HG02571 (cell line): ENCODE data around the gene EXTL2.
"Not testable (repeated sequence)": the region's sequence is repeated elsewhere in the genome, so short reads cannot be mapped to it uniquely, and the experiment has no call there.

ENCODE experiments used
- ATAC-seq: cut with Tn5 transposase; IDR thresholded peaks from one replicate; pipeline ENCODE4 v1.9.1; 2021; ENCODE audit warnings: mild to moderate bottlenecking, moderate library complexity; ENCODE audit not compliant: unreplicated experiment

Gene EXTL2, protein sequence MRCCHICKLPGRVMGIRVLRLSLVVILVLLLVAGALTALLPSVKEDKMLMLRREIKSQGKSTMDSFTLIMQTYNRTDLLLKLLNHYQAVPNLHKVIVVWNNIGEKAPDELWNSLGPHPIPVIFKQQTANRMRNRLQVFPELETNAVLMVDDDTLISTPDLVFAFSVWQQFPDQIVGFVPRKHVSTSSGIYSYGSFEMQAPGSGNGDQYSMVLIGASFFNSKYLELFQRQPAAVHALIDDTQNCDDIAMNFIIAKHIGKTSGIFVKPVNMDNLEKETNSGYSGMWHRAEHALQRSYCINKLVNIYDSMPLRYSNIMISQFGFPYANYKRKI

DNA sequence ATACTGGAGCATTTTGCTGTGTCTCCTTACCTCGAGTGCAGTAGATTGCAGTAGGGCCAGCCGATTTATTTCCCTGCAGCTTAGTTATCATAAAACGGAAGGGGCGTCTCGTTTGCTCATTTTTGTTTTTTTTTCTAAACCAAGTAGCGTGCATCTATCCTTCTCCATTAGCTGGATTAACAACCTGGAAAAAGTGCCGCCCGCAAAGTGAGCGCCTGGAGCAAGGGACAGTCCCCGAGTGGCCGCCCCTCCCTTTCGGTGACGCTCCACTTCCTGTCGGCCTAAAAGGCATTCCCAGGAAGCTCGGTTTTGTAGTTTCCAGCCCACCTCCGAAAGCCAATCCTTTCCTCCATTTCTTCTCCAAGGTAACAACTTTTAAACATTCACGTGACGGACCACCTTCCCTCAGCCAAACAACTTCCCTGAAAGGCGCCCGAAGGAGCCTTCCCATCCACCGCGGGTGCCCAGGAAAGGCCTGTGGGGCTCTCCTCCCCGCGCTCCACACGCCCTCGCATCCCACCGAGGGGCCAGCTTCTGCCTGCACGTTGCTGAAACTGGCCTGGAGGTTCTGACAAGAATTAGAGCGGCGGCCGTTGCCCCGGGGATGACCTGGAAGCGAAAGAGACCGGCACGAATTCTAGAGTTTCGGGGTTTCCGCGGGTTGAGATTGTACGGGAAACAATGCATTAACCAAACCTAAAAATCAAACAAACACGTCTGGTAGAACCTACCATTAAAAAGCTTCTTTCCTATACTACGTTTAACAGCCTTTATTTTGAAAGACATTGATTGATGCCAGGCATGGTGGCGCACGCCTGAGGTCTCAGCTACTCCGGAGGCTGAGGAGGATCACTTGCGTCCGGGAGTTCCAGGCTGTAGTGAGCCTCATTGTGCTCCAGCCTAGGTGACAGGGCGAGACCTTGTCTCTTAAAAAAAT lies at the start of gene EXTL2:
Gene EXTL2 (minus strand): TSS at position 240 of the 937 bp plus-strand sequence. CDS start 6,085 bp downstream, outside the sequence.
- ATAC-seq = peak; percentile 33

DNA sequence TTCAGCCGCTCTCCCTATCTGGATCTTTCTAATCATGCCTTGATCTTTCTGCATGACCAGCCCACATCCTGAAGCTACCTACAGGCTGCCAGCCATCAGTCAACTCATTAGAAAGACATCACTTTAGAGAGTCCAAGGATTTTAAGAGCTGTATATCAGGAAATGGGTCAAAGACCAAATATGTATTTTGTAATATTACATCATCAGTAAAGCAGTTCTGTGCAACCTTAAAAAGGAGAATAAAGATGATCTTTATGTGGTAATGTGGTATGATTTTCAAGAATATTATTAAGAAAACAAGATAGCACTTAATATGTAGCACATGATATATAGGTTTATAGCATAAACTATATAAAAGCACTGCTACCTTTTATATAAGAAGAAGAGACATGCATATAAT lies 48.9 kb upstream of the EXTL2 start:
- no peak for ATAC-seq

DNA sequence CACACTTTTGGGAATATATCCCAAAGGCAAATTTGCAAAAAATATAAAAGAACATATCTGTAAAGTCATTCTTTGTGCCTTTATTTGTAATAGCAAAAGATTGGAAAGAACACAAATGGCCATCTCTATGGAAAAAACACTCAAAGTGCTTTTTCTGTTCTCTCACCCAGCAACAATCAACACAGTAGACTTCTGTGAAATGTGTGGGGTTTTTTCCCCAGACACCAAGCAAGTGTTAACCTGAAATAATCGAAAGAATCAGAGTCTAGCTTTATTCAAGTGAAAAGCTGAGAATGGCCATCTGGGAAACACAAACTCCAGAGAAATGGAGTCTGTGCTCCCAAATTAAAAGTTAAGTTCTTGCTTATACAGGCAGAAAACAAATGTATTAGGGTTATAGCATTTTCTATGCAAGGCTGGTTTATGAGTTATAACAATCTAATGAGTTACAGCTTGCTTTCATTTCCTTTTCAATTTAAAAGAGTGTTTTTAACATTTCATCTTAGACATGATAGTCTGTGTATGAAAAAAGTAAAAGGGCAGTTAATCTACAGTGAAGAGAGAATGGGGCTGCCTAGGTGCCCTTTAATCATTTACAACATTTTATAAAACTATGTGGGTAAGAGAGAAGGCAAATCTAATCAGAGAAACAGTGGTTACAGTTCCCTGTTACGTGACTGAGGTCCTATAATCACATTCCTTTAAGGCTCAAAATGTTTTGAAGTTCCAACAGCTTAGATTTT lies 47.8 kb upstream of the EXTL2 start:
- ATAC-seq = no peak

DNA sequence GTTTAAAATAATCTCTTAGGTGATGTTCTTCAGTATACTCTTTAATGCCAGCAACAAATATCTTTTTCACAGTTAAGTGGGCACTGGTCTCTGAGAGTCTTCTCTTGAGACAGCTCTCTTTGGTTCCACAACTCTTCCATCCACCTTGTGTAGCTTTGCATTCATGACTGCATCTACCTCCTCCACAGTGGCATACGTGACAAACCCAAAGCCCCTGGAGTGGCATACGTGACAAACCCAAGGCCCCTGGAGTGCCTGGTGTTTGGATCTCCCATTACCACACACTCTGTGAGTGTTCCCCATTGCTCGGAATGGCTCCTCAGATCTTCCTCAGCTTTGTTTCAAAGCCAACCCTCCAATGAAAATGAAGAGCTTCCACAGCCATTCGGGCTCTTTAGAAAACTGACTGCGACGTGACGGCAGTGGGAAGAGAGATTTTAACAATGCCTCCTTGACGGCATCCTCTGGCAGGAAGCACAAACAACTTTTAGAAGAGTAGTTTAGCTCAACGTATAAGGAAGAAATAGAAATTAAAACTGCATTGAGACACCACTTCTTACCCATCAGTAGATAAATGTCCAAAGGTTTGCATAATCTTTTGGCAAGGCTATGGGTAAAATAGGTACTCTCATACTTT lies 47.1 kb upstream of the EXTL2 start:
- no peak for ATAC-seq

DNA sequence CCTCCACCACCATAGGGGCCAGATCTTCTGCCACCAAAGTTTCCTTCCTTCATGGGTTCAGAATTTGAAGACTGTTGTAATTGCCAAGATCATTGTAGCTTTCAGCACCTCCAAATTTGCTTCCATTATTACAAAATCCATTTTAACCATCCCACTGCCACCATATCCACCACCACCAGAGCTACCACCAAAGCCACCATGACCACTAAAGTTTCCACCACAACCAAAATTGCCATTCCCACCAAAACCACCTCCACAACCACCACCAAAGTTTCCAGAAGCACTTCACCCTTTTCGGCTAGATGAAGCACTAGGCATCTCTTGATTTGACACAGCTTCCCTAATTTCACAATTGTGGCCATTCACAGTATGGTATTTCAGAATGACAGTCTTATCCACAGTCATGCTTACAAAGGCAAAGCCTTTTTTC lies 46.5 kb upstream of the EXTL2 start:
- no peak for ATAC-seq

DNA sequence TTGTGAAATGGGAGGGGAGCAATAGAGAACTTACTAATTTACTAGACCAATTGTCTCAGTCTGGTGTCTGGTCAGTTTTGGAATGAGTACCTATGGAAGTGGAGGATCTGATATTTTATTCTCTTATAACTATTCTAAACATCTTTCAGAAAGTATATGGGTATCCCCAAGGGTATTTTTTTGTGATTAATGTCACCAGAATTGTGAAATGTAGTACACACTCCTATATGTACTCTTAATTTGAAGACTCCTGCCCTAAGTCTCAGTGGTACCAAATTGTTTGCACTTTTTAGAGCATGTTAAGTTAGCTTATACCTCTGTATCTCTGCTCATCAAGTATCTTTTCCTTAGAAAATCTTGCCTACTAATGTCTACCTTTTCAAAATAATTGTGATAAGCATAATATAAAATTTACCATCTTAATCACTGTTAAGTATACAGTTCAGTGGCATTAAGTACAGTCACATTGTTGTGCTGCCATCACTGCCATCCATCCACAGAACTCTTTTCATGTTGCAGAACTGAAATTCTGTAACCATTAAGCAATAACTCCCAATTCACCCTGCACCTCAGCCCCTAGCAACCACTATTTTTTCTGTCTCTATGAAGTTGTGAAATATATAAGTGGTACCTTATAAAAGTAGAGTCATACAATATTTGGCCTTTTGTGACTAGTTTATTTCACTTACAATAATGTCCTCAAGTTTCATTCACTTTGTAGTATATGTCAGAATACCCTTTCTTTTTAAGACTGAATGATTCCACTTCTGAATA lies 41.7 kb upstream of the EXTL2 start:
- ATAC-seq = no peak

DNA sequence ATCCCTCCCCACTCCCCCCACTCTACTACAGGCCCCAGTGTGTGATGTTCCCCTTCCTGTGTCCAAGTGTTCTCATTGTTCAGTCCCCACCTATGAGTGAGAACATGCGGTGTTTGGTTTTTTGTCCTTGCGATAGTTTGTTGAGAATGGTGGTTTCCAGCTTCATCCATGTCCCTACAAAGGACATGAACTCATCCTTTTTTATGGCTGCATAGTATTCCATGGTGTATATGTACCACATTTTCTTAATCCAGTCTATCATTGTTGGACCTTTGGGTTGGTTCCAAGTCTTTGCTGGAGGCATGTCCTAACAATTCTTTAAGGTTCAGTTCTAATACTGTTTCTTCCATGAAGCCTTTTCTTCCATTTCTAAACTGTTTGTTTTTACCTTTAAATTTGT lies 38.9 kb upstream of the EXTL2 start:
- ATAC-seq = not testable (repeated sequence)

DNA sequence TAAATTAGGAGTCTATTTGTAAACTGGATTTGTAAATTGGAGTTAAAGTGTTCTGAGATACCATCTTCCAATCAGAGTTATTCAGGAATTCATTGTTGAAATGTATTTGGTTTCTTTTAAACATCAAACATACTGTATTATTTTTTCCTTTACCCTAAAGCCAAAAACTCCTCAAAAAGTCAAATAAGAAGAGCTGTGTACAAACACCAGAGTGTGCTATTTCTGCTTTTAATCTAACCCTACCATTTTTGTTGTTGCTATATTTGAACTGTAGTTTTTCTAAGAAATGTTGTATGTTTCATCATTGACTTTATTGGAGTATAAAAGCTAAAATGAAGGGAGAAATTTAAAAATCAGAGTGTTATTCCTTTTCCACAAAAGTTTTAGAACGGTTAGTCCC lies 37.1 kb upstream of the EXTL2 start:
- ATAC-seq = no peak

DNA sequence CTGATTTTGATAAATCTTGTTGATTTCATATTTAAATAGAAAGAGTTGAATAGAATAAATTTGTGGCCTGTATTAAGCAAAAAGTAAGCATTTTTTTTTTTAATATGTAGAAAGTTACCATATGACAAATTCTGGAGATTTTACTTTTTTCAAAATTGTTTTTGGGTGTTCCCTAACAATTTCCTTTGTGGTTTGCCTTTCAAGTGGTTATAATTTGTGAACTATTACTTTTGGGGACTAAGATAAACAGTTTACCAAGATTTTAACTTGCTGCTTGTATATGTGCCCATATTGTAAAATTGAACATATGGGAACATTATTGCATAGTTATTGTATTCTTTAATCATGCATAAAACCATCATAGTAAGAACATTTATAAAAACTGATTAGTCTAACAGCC lies 35.9 kb upstream of the EXTL2 start:
- ATAC-seq = no peak

DNA sequence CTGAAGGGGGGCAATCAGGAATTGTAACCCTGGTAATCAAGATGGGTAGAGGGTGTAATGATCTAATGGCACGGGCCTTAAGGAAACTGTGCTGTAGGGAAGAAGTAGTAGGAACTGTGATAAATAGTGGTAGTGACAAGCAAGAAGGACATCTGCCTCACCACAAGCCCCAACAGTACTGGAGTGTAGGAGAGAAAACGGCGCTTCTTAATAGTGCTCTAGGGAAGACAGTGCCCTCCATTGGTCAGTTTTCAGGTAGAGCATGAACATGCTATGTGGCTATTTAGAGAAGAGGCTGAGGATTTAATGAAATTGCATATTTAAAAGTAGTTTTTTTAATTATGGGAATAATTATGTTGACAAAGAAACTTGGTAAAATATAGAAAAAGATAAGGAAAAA lies 33.5 kb upstream of the EXTL2 start:
- ATAC-seq = no peak

DNA sequence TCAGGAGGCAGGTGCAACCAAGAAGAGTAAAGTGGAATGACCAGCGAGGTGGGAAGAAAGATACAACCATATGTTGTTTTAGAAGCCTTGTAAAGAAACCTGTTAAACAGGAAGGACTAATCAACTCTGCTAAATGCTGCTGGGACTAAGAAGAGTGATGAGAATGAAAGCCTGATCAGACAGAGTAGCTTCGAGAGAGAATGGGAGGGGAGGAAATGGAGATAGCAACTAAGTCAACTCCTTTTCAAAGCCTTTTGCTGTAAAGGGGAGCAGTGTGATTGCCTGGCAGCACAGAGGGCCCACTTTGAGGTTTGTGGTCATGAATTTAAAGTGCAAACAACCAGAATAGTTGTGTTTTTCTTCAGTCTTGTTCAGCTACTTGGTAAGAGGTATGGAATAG lies 32.6 kb upstream of the EXTL2 start:
- ATAC-seq = no peak

DNA sequence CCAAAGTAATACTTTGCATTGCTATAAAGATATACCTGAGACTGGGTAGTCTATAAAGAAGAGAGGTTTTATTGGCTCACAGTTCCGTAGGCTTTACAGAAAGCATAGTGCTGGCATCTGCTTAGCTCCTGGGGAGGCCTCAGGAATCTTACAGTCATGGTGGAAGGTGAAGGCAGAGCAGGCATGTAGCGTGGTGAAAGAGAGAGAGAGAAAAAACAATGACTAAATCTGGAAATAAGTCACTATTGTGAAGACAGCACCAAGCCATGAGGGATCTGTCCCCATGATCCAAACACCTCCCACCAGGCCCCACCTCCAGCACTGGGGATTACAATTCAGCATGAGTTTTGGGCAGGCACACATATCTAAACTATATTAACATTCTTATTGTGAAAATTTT lies 31.6 kb upstream of the EXTL2 start:
- no peak for ATAC-seq

DNA sequence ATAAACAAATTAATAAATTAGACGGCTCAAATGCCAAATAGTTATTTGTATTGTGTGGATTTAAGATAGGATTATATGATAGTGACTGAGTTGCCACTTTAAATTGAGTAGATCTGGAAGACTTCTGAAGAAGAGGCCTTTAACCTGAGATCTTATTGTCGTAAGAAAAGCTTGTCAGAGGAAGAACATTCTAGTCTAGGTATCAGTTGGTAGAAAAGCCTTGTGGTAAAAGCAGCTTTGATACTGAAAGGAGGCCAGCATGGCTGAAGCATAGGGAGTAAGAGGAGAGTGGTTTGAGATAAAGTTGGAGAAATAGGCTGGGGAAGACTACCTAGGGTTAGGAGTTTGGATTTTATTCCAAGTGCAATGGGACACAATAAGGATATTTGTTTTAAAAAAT lies 30.3 kb upstream of the EXTL2 start:
- ATAC-seq = no peak

DNA sequence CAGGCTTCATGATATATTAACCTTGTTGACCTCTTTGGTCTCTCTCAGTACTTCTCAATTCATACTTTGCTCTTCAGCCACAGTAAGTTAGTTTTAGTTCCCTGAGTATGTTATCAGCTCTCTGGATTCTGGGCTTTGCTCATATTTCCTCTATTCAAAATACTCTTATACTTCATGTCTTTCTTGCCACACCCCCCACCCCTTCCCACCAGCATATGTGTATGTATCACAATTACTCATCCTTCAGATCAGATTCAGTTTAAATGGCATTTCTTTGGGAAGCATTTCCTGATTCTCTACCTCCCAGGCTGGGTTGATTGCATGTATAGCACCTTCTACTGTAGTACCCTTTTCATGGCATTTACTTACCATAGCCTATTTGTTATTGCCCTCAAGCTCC lies 29.6 kb upstream of the EXTL2 start:
- no peak for ATAC-seq

DNA sequence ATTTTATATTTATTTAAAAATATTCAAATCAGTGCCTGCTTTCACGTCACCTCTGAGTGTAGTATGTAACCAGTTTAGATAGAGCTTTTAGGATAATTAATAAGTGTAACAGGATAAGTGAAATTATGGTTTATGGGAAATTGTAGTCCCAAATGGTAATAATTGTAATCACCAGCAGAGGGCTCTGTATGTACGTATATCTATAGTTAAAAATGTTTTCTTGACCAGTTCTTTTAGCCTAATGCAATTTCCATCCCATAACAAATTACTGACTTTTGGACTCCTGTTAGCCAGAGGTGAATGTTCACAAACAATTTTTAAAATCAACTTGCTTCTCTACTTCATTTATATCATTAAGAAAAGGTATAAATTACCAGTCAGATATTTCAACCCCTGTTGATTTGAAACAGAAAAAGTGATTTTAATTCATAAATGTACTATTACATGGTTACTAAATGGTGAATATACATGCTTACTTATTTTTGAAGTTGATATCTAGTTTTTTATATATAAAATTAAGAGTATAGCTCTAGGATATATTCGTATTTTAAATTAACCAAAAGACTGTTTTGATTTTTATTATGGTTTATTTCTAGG lies 26.6 kb upstream of the EXTL2 start:
- ATAC-seq = no peak

DNA sequence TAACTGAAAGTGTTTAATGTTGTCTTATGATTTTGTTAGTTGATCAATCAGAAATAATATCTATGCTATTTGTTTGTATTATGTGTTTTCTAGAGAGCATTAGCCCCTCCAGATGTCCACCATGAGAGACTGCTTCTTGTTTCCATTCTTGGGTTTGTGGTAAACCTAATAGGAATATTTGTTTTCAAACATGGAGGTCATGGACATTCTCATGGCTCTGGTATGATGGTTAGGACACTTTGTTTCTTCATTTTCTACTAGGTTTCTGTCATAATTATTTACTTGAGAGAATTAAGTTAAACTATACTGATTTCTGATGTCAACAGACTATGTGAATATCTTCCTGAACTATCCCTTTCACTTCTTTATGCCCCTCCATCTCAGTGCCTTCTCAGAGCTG lies 17.4 kb upstream of the EXTL2 start:
- ATAC-seq = no peak

DNA sequence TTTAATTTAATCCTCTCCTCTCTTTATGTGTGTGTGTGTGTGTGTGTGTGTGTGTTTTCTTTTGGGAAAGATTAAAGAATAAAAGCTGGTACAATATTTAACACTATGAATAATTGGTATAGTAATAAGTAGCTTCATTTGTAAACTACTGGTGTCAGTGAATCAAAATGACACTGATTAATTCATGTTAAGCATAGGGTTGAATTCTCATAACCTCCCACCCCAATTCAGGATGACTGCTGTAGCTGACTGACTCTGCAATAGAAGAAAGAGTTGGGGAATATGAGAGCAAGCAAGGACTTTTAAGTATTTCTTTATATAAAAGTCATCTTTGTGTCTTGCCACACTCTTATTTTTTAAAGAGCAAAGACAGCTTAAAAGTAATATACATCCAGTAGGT lies 14.4 kb upstream of the EXTL2 start:
- ATAC-seq = no peak

DNA sequence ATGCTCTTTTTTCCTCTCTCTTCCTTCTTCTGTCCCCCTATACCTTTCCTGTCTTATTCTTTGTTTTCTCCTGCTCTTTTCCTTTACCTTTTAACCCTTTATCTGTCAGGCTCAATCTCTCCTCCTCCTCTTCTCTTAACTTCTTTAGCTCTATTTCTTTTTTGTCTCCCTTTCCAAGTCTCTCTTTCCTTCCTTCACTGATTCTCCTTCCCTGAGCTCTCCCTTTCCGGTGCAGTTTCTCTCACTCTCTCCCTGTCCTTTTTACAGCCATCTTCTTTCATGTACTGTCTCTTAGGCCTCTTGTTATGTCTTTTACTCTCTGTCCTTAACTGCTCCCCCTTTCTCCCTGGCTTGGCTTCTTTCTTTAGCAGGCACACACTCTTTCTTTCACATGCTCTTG lies 13.2 kb upstream of the EXTL2 start:
- no peak for ATAC-seq

DNA sequence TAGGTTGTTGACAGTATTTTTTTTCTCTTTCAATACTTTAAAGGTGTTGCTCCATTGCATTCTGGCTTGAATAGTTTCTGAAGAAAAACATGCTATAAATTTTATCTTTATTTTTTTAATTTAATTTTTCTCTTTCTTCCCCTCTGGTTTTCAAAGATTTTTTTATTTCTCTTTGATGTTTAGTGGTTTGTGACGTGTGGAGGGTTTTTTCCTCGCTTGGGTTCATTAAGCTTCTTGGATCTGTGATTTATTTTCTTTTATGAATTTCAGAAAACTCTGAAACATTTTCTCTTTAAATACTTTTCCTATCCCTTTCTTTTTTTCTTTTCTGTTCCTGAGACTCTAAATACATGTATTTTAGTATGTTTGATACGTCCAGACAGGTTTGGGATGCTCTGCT lies 10.5 kb upstream of the EXTL2 start:
- no peak for ATAC-seq

DNA sequence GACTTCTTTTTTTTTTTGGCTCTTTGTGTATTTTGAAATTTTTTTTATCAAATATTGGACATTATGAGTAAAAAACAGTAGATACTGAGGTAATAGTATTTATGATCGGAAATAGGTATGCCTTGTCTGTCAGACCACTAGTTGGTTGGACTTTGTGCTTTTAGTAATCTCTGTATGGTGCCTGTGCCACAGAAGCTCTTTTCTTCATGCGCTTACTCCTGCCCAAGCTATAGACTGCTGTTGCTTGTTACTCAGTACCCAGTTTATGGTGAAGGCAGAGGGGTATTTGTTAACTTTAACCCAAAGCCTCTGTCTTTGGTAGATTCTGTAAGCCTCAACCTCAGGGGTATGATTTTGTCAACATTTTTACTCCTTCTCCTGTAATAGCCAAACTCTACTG lies 9.9 kb upstream of the EXTL2 start:
- ATAC-seq = no peak
